PC-9 (cell line): ENCODE measurements around the gene SEC16B.

Experiments
- EZH2 ChIP-seq: fragments of 200-600 bp; sonication (generic); IDR thresholded peaks from 2 replicates; pipeline ENCODE4 v1.8.0; 2017; ENCODE audit warnings: antibody characterized with exemption, low read depth
- TF ChIP-seq, protein P1 (sequence below): fragments of 200-600 bp; sonication (generic); conservative IDR thresholded peaks from 2 replicates; pipeline ENCODE4 v1.6.1; 2017; ENCODE audit warnings: mixed run types, antibody characterized with exemption, mild to moderate bottlenecking, moderate library complexity

DNA sequence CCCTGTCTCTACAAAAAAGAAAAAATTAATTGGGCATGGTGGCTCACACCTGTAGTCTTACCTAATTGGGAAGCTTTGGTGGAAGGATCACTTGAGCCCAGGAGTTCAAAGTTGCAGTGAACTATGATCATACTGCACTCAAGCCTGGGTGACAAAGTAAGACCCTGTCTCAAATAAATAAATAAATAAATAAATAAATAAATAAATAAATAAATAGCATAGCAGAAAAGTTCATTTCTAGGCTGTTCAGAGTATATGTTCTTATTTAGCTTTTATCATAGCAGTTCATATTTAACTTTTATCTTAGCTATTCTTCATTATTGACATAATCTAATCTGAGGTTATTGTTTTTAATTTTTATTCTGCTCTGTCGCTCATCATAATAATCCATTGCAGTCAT lies 8.7 kb upstream of the SEC16B start:
- TF ChIP-seq, protein P1, sequence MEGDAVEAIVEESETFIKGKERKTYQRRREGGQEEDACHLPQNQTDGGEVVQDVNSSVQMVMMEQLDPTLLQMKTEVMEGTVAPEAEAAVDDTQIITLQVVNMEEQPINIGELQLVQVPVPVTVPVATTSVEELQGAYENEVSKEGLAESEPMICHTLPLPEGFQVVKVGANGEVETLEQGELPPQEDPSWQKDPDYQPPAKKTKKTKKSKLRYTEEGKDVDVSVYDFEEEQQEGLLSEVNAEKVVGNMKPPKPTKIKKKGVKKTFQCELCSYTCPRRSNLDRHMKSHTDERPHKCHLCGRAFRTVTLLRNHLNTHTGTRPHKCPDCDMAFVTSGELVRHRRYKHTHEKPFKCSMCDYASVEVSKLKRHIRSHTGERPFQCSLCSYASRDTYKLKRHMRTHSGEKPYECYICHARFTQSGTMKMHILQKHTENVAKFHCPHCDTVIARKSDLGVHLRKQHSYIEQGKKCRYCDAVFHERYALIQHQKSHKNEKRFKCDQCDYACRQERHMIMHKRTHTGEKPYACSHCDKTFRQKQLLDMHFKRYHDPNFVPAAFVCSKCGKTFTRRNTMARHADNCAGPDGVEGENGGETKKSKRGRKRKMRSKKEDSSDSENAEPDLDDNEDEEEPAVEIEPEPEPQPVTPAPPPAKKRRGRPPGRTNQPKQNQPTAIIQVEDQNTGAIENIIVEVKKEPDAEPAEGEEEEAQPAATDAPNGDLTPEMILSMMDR, result no peak
- TF ChIP-seq EZH2, result no peak
